ENCODE results near the gene GRHL1. TPM values are rescaled to one million over a fixed set of nuclear protein-coding genes. Genes with fewer than 3 reads are reported as not detected.

The GRHL1 gene
- total RNA-seq, 1 experiment from 2014 or later: 2.5 TPM

GRCh38 chr2:9966491-9967022, 15.1 kb downstream of the GRHL1 start:
- Histone ChIP-seq H2BK120ac (ENCODE audit: low read depth, low read length, poor library complexity, severe bottlenecking) (no peak overlapping the region), H3K79me1 (ENCODE audit: insufficient read depth, low read depth, low read length, poor library complexity, severe bottlenecking) (no peaks in the 10 kb centered on the region), H3K9ac (ENCODE audit: extremely low read depth, insufficient read length, low read length) (no peak overlapping the region), H3K4me2 (ENCODE audit: insufficient read depth, insufficient read length, low read length) (no peak overlapping the region), H3K79me2 (ENCODE audit: insufficient read depth, low read length) (no peaks in the 10 kb centered on the region), H4K20me1 (ENCODE audit: control insufficient read depth, insufficient read depth, insufficient read length) (no peaks in the 10 kb centered on the region), H3K27ac (ENCODE audit: insufficient read length, low read depth, low read length) (no peak overlapping the region), H4K8ac (replicated peaks; ENCODE audit: insufficient read length, low read depth, low read length) (no peak overlapping the region), H2BK5ac (ENCODE audit: insufficient read length, low read length) (no peak overlapping the region), H2AFZ (ENCODE audit: low read length) (no peak overlapping the region), H3K4ac (ENCODE audit: low read depth, low read length) (no peak overlapping the region), H4K5ac (ENCODE audit: insufficient read length, low read depth, low read length) (no peak overlapping the region), H3K14ac (ENCODE audit: insufficient read depth, low read length) (no peak overlapping the region), H2BK15ac (ENCODE audit: low read depth, low read length) (no peak overlapping the region), H3K23me2 (ENCODE audit: insufficient read length, low read depth, low read length, poor library complexity, severe bottlenecking) (no peaks in the 10 kb centered on the region), H3K27me3 (ENCODE audit: insufficient read depth, low read length) (no peaks in the 10 kb centered on the region), H3K18ac (ENCODE audit: insufficient read length, low read depth, low read length) (no peak overlapping the region), H3K56ac (ENCODE audit: insufficient read length, low read depth, low read length) (no peak overlapping the region), H4K91ac (ENCODE audit: insufficient read length, low read depth, low read length) (no peak overlapping the region), H3K23ac (ENCODE audit: insufficient read length, low read depth, low read length) (no peak overlapping the region), H3K9me3 (ENCODE audit: control insufficient read depth, low read depth, low read length) (no peaks in the 10 kb centered on the region), H2BK12ac (ENCODE audit: insufficient read length, low read depth, low read length) (no peak overlapping the region), H3T11ph (ENCODE audit: low read length) (no peak overlapping the region), H2BK20ac (ENCODE audit: low read depth, low read length, poor library complexity, severe bottlenecking) (no peak overlapping the region), H3K4me1 (ENCODE audit: insufficient read depth, low read length) (no peaks in the 10 kb centered on the region), H2AK5ac (ENCODE audit: insufficient read length, low read length) (no peak overlapping the region)
- Mint-ChIP-seq H3K36me3 (ENCODE audit: insufficient read depth in 1 of 3, low read depth in 3 of 3) (no peaks in the 10 kb centered on the region; a peak in 1 of 7 replicates), H3K27me3 (ENCODE audit: low read depth) (no peaks in the 10 kb centered on the region), H3K9me3 (no peaks in the 10 kb centered on the region), H3K27ac (no peak overlapping the region), H3K4me1 (peaks cover 0 to 4% of the 10 kb centered on the region in 2 experiments; a peak in 1 of 4 replicates), H3K4me3 (no peak overlapping the region)
- DNase-seq: no peak
- TF ChIP-seq CTCF (conservative IDR thresholded peaks at IDR 0.05): no peak
- no CpG with 5 or more reads among the region's 3 CpGs for WGBS (ENCODE audit: extremely low coverage, insufficient read length, low lambda C conversion rate)
